ENCODE results near the gene SFXN5. TPM values are rescaled to one million over a fixed set of nuclear protein-coding genes. Genes with fewer than 3 reads are reported as not detected.

Gene SFXN5
- total RNA-seq, 1 donor from 2014 or later, result 12.7 TPM

GRCh38 chr2:73092146-73092783 is 20.8 kb upstream of the SFXN5 start:
- H3K9me3 Mint-ChIP-seq (ENCODE audit: unreplicated experiment), result no peaks in the 10 kb centered on the region

GRCh38 chr2:73091696-73092095 is 20.2 kb upstream of the SFXN5 start:
- Mint-ChIP-seq H3K27ac (ENCODE audit: unreplicated experiment) (no peak overlapping the region), H3K4me1 (ENCODE audit: unreplicated experiment) (peaks cover 43% of the 10 kb centered on the region), H3K9me3 (ENCODE audit: unreplicated experiment) (no peaks in the 10 kb centered on the region), H3K27me3 (ENCODE audit: unreplicated experiment) (no peaks in the 10 kb centered on the region), H3K36me3 (ENCODE audit: unreplicated experiment) (peaks cover 10% of the 10 kb centered on the region), H3K4me3 (ENCODE audit: unreplicated experiment) (no peak overlapping the region)
- DNase-seq (ENCODE audit: extremely low spot score, unreplicated experiment), result no peak
- no peak for TF ChIP-seq CTCF (IDR thresholded peaks at IDR 0.05)

More at GRCh38 chr2:73092146-73092783, 20.8 kb upstream of the SFXN5 start:
- no peak overlapping the region for H3K4me3 Mint-ChIP-seq (ENCODE audit: unreplicated experiment)
- H3K27ac Mint-ChIP-seq (ENCODE audit: unreplicated experiment), result no peak overlapping the region
- no peak for TF ChIP-seq CTCF (IDR thresholded peaks at IDR 0.05)
- no peaks in the 10 kb centered on the region for H3K27me3 Mint-ChIP-seq (ENCODE audit: unreplicated experiment)
- no peak for DNase-seq (ENCODE audit: extremely low spot score, unreplicated experiment)
- H3K36me3 Mint-ChIP-seq (ENCODE audit: unreplicated experiment), result peaks cover 9% of the 10 kb centered on the region
- H3K4me1 Mint-ChIP-seq (ENCODE audit: unreplicated experiment), result peaks cover 43% of the 10 kb centered on the region

- H3K36me3 Mint-ChIP-seq (ENCODE audit: unreplicated experiment), result peaks cover 10% of the 10 kb centered on the region
- no peak overlapping the region for H3K27ac Mint-ChIP-seq (ENCODE audit: unreplicated experiment)
- H3K9me3 Mint-ChIP-seq (ENCODE audit: unreplicated experiment), result no peaks in the 10 kb centered on the region
- TF ChIP-seq CTCF (IDR thresholded peaks at IDR 0.05), result no peak
- H3K4me3 Mint-ChIP-seq (ENCODE audit: unreplicated experiment), result no peak overlapping the region
- no peaks in the 10 kb centered on the region for H3K27me3 Mint-ChIP-seq (ENCODE audit: unreplicated experiment)
- peaks cover 43% of the 10 kb centered on the region for H3K4me1 Mint-ChIP-seq (ENCODE audit: unreplicated experiment)
- no peak for DNase-seq (ENCODE audit: extremely low spot score, unreplicated experiment)
Measured at GRCh38 chr2:73091164-73091563, 19.7 kb upstream of the SFXN5 start.

- H3K4me3 Mint-ChIP-seq (ENCODE audit: unreplicated experiment), result no peak overlapping the region
- peaks cover 46% of the 10 kb centered on the region for H3K4me1 Mint-ChIP-seq (ENCODE audit: unreplicated experiment)
- H3K27me3 Mint-ChIP-seq (ENCODE audit: unreplicated experiment), result no peaks in the 10 kb centered on the region
- no peak for TF ChIP-seq CTCF (IDR thresholded peaks at IDR 0.05)
- no peaks in the 10 kb centered on the region for H3K9me3 Mint-ChIP-seq (ENCODE audit: unreplicated experiment)
- DNase-seq (ENCODE audit: extremely low spot score, unreplicated experiment), result no peak
- peak overlapping the region; percentile 76 for H3K27ac Mint-ChIP-seq (ENCODE audit: unreplicated experiment)
- peaks cover 10% of the 10 kb centered on the region for H3K36me3 Mint-ChIP-seq (ENCODE audit: unreplicated experiment)
Measured at GRCh38 chr2:73089270-73090030, 17.9 kb upstream of the SFXN5 start.

GRCh38 chr2:73088703-73089102 is 17.2 kb upstream of the SFXN5 start:
- DNase-seq (ENCODE audit: extremely low spot score, unreplicated experiment), result no peak
- Mint-ChIP-seq H3K36me3 (ENCODE audit: unreplicated experiment) (peaks cover 10% of the 10 kb centered on the region), H3K27me3 (ENCODE audit: unreplicated experiment) (no peaks in the 10 kb centered on the region), H3K4me3 (ENCODE audit: unreplicated experiment) (no peak overlapping the region), H3K27ac (ENCODE audit: unreplicated experiment) (peak overlapping the region; percentile 76), H3K4me1 (ENCODE audit: unreplicated experiment) (peaks cover 42% of the 10 kb centered on the region), H3K9me3 (ENCODE audit: unreplicated experiment) (no peaks in the 10 kb centered on the region)
- no peak for TF ChIP-seq CTCF (IDR thresholded peaks at IDR 0.05)
